Activated gamma-delta T cell (primary cell): Measurements from ENCODE around the gene COX4I2.
"Not testable (repeated sequence)": the region's sequence is repeated elsewhere in the genome, so short reads cannot be mapped to it uniquely, and the experiment has no call there.

Experiments
- DNase-seq: peaks from one replicate; lab custom pipeline; 2025; lab: John Stamatoyannopoulos, UW

The COX4I2 gene

DNA sequence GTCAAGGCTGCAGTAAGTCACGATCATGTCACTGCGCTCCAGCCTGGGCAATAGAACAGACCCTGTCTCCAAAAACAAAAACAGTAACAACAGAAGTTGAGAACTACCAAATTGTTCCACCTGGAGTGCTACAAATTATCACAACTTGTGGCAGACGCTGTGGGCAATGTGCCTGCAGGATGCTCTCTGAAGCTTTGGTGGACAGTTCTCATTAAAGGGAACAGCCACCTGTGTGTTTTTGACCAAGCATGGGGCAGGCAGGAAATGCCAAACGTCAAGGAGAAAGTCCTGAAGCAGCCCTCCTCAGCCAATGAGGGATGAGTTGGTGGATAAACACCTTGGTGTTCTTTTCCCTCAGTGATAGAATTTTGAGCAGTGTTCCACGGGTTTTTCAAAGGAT lies 15.8 kb downstream of the COX4I2 start:
- no peak for DNase-seq

GRCh38 chr20:31654534-31654933 lies 16.8 kb downstream of the COX4I2 start:
- DNase-seq: no peak

GRCh38 chr20:31661625-31662371 lies 24.1 kb downstream of the COX4I2 start:
- peak; percentile 43 for DNase-seq

DNA sequence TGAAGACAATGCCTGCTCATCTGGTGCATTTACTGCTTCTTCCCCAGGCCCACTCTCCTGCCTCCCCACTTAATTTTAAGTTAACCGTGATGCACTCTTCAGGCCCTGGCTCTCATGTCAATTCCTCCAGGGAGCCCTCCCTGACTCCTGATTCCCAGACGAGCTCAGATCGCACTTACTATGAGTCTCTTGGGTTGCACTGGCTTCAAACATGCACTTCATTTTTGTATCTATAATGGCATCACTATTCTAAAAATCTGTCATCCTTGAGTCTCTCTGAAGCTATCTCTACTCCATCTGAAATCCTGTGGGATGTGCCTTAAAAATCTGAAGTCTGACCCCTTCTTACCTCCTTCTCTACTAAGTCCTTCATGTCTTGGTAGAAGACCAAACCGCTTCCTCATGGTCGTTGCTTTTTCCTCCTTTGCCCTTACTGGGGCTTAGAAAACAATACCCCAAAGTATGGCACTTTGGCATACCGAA lies 24.7 kb downstream of the COX4I2 start:
- no peak for DNase-seq

DNA sequence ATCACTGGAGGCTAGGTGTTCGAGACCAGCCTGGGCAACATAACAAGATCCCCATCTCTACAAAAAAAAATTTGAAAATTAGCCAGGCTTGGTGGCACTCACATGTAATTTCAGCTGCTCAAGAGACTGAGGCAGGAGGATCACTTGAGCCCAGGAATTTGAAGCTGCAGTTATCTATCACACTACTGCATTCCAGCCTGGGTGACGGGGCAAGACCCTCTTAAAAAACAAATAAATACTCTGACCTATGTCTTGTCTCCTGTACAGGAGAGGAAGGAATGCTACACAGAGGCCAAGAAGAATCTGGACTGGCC lies 25.8 kb downstream of the COX4I2 start:
- DNase-seq: no peak

DNA sequence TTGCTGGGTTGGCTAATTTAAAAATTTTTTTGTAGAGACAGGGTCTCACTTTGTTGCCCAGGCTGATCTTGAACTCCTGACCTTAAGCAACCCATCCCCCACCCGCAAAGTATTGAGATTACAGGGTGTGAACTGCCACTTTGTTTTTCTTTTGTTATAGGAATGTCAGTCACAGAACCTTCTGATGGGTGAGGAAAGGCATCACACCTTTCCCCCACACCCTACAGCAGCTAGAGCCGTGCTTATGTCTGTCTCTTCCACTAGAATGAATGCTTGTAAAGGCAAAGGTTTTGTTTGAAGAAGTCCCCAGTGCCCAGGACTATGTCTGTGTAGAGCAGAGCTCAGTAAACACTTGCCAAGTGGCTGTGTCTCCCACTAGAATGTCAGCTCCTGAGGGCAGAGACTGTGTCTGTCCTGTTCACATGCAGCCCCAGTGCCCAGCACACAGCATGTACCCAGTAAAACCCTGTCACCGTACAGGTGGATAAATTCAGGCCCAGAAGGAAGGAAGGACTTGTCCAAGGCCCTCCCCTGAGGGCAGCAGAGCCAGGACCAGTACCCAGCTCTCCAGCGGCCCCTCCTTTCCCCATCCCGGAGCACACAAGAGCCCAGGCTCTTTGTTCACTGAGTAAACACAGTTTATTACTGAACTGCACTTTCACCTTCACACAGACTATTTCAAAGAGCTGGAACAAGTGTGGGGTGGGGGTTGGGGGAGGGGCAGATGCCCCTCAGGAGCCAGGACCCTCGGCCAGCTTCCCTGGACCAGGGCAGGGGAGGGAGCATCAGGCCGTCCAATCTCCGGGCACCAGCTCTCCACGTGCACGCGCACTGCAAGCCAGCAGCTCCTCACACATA lies 26.4 kb downstream of the COX4I2 start:
- no peak for DNase-seq

DNA sequence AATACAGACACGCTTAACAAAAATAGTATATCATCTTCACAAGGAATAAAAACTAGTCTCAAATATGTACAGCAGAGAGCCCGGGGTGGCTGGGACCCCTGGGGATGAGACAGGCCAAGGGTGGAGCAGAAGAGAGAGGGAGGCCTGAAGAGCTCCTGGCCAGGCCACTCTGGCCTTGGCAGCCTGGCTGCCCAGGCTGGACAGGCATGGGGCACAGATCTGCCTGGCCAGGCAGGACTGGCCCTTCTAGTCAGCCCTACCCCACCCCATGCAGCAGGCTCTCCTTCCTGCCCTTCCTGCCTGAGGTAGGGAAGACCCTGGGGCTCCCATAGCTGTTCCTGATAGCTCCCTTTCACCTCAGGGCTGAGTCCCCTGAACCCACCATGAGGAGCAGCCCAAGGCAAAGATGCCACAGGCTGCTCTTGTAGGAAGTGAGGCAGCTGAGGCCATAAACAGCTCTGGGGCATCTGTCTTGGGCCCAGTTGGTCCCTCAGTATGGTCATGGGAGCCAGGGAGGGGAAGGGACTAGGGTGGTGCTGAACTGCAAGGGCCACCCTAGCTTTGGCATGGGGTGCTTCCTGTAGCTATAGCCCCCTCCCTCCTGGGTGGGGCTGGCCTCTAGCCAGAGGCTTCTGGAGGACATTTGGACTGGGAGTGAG lies 27.1 kb downstream of the COX4I2 start:
- no peak for DNase-seq

- DNase-seq: no peak
Measured at GRCh38 chr20:31665753-31666152, 28.0 kb downstream of the COX4I2 start.

DNA sequence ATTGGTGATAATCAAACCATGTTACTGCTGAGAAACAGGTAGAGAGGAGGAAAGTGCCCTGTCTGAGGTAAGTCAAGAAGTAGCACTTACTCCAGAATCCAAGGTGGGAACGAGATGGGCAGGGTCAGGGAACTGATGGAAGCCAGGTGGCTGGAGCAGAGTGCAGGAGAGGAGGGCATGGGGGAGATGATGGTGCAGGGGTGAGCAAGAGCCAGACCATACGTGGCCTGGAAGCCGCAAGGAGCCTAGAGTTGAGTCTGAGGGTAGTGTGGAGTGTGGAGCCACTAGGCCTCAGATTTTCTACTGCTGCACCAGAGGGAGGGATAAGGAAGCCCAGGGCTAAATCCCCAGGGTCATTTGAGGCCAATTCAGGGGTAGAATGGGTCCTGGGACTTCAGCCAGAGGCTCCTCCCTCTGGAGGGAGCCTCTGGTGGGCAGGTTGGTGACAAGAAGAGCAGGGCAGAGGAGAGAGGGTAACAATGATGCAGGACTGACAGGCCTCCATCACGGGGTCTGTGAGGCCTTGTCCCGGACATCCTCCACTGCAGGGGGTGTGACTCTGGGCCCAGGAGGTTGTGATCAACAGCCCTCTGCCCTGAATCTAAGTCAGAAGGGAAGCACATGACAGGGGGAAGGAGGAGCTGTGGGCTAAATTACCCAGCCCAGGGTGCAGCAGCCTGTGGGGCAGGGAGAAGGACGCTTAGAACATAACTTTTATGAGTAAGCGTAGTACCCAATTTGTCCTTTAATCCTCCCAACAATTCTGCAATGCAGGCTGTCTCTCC lies 28.7 kb downstream of the COX4I2 start:
- no peak for DNase-seq

- DNase-seq: no peak
Measured at GRCh38 chr20:31667315-31668285, 29.9 kb downstream of the COX4I2 start.

GRCh38 chr20:31668944-31669343 lies 31.2 kb downstream of the COX4I2 start:
- not testable (repeated sequence) for DNase-seq

- DNase-seq: no peak
Measured at GRCh38 chr20:31669876-31670275, 32.2 kb downstream of the COX4I2 start.

DNA sequence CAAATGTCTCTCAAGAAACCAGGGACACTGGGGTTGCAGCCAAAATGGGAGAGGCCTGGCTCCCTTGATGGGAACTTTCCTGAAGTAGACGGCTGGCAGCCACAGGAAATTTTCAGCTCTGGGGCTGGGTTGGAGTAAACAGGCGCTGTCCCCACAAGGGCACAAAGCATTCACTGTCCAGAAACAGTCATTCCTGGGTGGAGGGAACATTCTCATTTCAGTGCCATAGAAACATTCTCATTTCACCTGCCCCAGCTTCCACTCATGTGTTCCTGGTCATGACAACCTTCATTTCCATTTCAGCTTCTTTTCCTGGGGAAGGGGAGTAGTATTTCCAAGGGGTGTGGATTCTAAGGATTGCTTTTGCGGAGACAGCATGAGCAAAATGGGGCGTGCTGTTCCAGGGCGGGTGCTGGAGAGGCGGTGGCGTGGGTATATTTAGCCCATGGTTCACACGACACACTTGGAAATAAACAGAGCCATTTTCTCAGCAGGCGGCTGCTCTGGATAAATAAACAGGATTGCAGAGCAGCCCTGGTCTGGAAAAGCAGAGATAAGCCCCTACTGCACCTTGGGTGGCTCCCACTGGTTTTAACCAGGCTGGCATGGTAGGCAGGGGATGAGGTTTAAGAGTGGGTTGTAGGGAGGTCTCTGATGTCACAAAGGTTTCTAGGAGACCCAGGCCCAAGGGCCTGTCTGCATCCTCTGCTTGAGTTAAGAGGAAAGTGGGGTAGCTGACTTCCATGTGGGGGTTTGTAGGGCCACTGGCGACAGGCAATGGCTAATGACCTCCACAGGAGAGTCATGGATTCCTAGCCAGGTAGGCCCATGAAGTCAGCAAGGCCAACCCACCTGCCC lies 32.9 kb downstream of the COX4I2 start:
- DNase-seq: no peak

DNA sequence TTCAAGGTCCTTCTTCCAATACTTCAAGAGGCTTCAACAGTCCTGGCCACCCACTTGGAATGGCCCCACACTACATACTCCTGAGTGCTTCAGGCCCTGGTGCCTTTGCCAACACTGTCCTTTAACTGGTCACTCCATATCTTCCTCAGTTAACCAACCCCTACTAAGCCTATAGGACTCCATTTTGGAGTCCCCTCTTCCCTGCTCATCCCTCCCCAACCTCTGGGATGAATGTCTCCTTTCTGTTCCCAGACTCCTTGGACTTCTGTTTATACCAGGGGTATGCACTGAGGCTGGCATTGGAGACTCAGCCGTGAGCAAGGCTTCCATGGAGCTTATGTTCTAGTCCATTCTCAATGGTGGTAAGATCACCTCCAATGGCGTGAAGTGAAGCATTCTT lies 33.6 kb downstream of the COX4I2 start:
- DNase-seq: no peak

GRCh38 chr20:31673435-31673834 lies 35.7 kb downstream of the COX4I2 start:
- DNase-seq: no peak

DNA sequence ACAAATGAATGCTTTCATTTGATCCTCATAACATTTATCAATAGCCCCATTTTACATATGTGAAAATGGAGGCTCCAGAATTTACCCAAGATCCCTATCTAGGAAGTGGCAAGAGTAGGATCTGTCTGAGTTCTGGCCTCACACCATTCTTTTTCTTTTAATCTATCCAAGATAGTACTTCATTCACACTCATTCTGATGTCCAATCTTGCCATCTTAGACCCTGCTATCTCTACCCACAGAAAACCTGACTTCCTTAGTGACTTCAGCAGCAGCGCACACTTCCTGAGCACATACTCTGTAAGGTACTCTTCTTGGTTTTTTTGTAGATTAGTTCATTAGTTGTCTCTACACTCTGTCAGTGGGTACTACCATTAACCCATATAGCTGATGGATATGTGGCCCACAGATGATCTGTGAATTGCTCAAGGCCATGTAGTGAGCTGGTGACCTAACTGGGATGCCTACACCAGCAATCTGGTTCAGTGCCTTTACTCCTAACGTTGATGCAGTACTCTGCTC lies 36.3 kb downstream of the COX4I2 start:
- no peak for DNase-seq

DNA sequence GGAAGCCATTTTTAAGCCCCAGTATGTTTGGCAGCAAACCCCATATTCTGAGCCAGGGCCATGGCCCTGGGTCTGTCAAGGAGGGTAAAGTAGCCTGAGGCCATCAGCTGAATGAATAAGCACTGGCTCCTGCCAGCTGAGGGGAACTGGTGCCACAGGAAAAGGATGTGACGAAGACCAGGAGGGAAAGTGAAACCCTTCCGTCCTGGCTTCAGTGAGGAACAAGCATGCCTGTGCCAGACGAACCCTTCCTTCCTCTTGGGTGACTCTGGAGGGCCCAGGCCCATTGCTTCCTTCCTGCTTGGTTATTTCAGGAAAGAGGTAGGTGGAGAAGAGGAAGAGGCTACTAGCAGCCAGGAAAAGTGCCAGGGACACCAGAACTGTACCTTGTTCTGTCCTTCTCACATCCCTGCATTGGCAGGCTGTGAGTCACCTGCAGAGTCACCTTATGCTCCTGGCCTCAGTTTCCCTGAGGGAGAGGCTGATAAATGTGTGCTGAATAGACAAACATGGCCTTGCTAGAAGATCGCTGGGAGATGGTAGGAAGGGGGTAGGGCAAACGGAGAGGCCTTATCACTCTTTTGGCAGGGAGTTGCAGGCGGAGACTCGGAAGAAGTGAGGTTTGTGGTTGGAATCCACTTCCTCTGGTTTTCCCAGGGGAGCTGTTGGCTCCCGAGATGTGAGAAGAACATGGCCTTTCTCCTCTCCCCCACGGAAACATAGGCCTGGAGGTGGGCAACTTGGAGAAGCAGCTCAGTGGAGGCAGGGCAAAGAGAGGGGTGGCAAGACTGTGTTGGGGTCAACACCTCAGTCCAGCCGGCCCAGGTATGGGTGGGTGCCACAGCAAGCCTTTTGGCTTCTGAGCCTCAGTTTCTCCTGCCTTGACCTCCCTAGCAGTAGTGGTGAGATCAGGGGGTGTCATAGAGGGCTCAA lies 37.4 kb downstream of the COX4I2 start:
- no peak for DNase-seq

- DNase-seq: no peak
Measured at GRCh38 chr20:31675828-31676608, 38.3 kb downstream of the COX4I2 start.
